ENCODE results near the gene PHACTR2. TPM values are rescaled to one million over a fixed set of nuclear protein-coding genes. Genes with fewer than 3 reads are reported as not detected.

The PHACTR2 gene
- total RNA-seq, 1 donor from 2014 or later, result 142 TPM

DNA sequence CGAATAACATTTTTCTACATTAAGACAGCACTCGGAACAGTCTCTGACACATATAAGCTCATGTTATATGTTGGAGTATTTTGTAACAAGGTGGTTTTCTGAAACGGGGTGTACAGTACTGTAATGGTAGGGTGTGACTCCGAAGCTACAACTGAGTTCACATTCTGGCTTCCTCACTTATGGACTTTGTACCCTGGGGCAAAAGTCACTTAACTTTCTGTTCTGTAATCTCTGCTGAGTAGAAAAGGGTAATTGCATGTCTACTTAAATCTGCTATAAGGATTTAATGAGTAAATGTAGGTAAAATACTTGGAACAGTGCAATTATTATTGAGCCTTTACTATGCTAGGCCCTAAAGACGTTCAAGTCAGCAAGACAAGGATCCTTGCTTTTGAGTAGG lies 160.6 kb downstream of the PHACTR2 start:
- ATAC-seq (peak; percentile 6), DNase-seq (no peak)
- Histone ChIP-seq H3K27ac (no peak overlapping the region), H3K4me1 (peaks cover 4% of the 10 kb centered on the region), H3K27me3 (no peaks in the 10 kb centered on the region), H3K36me3 (no peaks in the 10 kb centered on the region), H3K4me3 (no peak overlapping the region), H3K9me3 (no peaks in the 10 kb centered on the region)
- intact Hi-C loops (cut with DNase I), result no loop called here
- TF ChIP-seq, protein P1, sequence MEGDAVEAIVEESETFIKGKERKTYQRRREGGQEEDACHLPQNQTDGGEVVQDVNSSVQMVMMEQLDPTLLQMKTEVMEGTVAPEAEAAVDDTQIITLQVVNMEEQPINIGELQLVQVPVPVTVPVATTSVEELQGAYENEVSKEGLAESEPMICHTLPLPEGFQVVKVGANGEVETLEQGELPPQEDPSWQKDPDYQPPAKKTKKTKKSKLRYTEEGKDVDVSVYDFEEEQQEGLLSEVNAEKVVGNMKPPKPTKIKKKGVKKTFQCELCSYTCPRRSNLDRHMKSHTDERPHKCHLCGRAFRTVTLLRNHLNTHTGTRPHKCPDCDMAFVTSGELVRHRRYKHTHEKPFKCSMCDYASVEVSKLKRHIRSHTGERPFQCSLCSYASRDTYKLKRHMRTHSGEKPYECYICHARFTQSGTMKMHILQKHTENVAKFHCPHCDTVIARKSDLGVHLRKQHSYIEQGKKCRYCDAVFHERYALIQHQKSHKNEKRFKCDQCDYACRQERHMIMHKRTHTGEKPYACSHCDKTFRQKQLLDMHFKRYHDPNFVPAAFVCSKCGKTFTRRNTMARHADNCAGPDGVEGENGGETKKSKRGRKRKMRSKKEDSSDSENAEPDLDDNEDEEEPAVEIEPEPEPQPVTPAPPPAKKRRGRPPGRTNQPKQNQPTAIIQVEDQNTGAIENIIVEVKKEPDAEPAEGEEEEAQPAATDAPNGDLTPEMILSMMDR (IDR thresholded peaks at IDR 0.05), result no peak

DNA sequence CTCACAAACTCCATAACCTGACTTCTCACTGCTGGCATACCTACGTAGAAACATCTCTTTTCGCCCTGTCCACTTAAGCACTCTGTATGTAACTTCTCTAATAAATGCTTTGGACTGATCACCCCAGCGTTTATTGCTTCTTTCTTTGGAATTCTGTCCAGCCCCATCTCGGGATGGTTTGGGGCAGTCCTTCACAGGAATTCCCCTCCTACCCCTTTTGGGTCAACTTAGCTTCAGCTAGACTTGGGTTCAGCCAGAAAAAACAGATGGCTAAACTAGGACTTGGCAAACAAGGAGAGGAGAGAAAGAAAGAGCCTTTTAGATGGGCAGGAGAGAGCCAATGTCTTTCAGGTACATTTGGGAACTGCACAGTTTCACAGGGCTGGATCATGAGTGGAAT lies 161.4 kb downstream of the PHACTR2 start:
- Histone ChIP-seq H3K36me3 (no peaks in the 10 kb centered on the region), H3K9me3 (no peaks in the 10 kb centered on the region), H3K4me3 (no peak overlapping the region), H3K27ac (no peak overlapping the region), H3K4me1 (peaks cover 7% of the 10 kb centered on the region), H3K27me3 (no peaks in the 10 kb centered on the region)
- TF ChIP-seq, protein P1 (IDR thresholded peaks at IDR 0.05), result no peak
- intact Hi-C loops (cut with DNase I), result no loop called here
- ATAC-seq, result no peak
- DNase-seq, result no peak

DNA sequence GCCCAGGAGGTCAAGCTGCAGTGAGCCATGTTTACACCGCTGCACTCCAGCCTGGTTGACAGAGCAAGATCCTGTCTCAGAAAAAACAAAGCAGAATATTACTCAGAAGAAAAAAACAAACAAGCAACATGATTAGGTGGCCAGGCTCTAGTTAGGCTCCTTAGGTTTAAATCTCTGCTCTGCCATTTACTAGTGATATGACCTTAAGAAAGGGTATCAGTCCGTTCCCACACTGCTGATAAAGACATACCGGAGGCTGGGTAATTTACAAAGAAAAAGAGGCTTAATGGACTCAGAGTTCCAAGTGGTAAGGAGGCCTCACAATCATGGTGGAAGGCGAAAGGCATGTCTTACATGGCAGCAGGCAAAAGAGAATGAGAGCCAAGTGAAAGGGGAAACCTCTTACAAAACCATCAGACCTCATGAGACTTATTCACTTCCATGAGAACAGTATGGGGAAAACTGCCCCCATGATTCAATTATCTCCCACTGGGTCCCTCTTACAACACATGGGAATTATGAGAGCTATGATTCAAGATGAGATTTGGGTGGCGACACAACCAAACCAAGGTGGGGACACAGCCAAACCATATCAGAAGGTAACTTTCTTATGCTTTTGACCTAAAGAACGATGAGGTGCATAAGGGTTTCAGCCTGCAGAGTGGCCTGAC lies 163.0 kb downstream of the PHACTR2 start:
- intact Hi-C loops (cut with DNase I), result no loop called here
- H3K36me3 ChIP-seq, result peaks cover 14% of the 10 kb centered on the region
- DNase-seq, result no peak
- TF ChIP-seq, protein P1 (IDR thresholded peaks at IDR 0.05), result no peak
- H3K4me1 ChIP-seq, result peaks cover 16% of the 10 kb centered on the region
- no peak for ATAC-seq
- no peaks in the 10 kb centered on the region for H3K27me3 ChIP-seq
- H3K27ac ChIP-seq, result no peak overlapping the region
- no peak overlapping the region for H3K4me3 ChIP-seq
- H3K9me3 ChIP-seq, result no peaks in the 10 kb centered on the region

DNA sequence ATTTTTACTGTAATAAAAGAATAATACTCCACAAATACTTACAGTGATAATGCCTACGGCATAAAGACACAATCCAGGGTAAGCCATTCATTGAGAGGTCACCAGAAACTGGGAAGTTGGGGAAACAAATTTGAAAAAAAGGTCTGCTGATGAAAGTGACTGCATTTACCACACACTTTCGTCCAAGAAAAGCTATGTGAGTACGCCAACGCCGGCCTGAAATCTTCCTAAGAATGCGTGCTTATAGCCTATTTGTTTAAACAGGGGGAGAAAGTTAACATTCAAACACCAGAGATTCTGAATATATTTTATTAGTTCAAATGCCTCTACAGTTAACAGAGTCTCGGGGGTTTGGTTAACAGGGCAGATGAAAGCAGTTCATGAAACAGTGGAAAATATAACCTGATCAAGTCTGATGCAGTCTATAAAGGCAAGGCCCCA lies 164.7 kb downstream of the PHACTR2 start:
- intact Hi-C loops (cut with DNase I), result no loop called here
- ATAC-seq (no peak), DNase-seq (no peak)
- peaks cover 16% of the 10 kb centered on the region for H3K4me1 ChIP-seq
- H3K27ac ChIP-seq, result peak overlapping the region; percentile 97
- H3K9me3 ChIP-seq, result no peaks in the 10 kb centered on the region
- peaks cover 32% of the 10 kb centered on the region for H3K36me3 ChIP-seq
- H3K4me3 ChIP-seq, result peak overlapping the region; percentile 91
- H3K27me3 ChIP-seq, result no peaks in the 10 kb centered on the region
- TF ChIP-seq, protein P1 (IDR thresholded peaks at IDR 0.05), result no peak

DNA sequence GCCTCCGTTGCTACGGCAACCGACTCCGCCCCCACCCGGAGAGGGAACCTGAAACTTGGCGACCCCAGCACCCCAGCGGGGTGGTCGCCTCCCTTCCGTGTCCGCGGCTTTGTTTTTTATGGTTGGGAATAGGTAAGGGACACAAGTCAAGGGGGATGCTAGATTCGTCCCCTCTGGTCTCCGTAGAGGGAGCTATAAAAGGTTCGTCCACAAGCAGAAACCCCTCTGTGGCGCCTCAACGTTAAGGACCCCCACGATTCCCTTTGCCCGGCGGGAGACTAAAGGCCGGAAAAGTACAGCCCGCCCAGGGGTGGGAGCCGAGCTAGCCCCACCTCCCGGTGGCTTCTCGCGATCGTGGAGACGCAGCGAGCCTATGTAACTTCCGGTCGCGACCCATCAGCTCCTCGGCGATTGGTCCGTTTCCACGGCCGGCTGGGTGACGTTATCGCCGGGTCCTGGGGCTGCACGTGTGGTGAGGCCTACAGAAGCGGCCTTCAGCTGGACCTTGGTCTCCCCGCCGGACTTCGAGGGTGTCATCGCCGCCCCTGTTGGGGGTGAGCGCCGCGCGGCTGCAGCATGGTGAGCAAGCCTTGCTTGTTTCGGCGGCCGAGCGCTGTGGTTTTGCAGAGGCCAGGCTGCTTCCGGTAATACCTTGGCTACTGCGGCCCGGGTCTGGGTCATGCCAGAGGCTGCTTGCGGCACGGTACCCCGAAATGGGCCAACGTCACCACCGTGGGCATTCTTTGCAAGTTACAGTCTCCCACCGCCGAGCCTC lies 165.3 kb downstream of the PHACTR2 start, which contains the start of gene LTV1:
Gene LTV1, plus strand, starts transcription at position 437 of the 775 bp plus-strand sequence. Its CDS starts 140 bp downstream, at position 577.
- ATAC-seq (peak; percentile 99), DNase-seq (peak; percentile 98)
- Histone ChIP-seq H3K4me3 (peak within 1 kb of the TSS; percentile 91), H3K27ac (peak within 1 kb of the TSS; percentile 97), H3K36me3 (peaks cover 38% of the 10 kb centered on the region), H3K9me3 (no peaks in the 10 kb centered on the region), H3K4me1 (peaks cover 16% of the 10 kb centered on the region), H3K27me3 (no peaks in the 10 kb centered on the region)
- intact Hi-C loops (cut with DNase I), result no loop called here
- TF ChIP-seq, protein P1 (IDR thresholded peaks at IDR 0.05), result peak; percentile 7
